ENCODE measurements around the gene FOXO1. TPM values are rescaled to one million over a fixed set of nuclear protein-coding genes. Genes with fewer than 3 reads are reported as not detected.

Gene FOXO1
- total RNA-seq, 1 experiment from 2014 or later = 37.7 TPM

- intact Hi-C loops (cut with micrococcal nuclease) = no loop called here
- TF ChIP-seq, protein P1, sequence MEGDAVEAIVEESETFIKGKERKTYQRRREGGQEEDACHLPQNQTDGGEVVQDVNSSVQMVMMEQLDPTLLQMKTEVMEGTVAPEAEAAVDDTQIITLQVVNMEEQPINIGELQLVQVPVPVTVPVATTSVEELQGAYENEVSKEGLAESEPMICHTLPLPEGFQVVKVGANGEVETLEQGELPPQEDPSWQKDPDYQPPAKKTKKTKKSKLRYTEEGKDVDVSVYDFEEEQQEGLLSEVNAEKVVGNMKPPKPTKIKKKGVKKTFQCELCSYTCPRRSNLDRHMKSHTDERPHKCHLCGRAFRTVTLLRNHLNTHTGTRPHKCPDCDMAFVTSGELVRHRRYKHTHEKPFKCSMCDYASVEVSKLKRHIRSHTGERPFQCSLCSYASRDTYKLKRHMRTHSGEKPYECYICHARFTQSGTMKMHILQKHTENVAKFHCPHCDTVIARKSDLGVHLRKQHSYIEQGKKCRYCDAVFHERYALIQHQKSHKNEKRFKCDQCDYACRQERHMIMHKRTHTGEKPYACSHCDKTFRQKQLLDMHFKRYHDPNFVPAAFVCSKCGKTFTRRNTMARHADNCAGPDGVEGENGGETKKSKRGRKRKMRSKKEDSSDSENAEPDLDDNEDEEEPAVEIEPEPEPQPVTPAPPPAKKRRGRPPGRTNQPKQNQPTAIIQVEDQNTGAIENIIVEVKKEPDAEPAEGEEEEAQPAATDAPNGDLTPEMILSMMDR (IDR thresholded peaks at IDR 0.05; ENCODE audit: unreplicated experiment) = no peak
- H3K36me3 Mint-ChIP-seq (ENCODE audit: insufficient read depth, unreplicated experiment) = peaks cover 88% of the 10 kb centered on the region
- DNase-seq (ENCODE audit: unreplicated experiment) = no peak
- H3K27ac Mint-ChIP-seq (ENCODE audit: low read depth, unreplicated experiment) = no peak overlapping the region
- no TSS peak for BruUV-seq (replicated peaks)
- no peak overlapping the region for H3K4me3 Mint-ChIP-seq (ENCODE audit: unreplicated experiment)
- H3K27me3 Mint-ChIP-seq (ENCODE audit: insufficient read depth, unreplicated experiment) = no peaks in the 10 kb centered on the region
- ChIA-PET CTCF (no interaction called here), POLR2A (interaction anchor here (0.6 to 1.3 kb wide), 6 partner anchors 10 to 57 kb away, joined by 3 to 6 read pairs (median 4); no protein-coding TSS in a partner anchor)
- peaks cover 34% of the 10 kb centered on the region for H3K4me1 Mint-ChIP-seq (ENCODE audit: insufficient read depth, unreplicated experiment)
- H3K9me3 Mint-ChIP-seq (ENCODE audit: unreplicated experiment) = no peaks in the 10 kb centered on the region
Measured at GRCh38 chr13:40608308-40608707, 58.1 kb downstream of the FOXO1 start.

DNA sequence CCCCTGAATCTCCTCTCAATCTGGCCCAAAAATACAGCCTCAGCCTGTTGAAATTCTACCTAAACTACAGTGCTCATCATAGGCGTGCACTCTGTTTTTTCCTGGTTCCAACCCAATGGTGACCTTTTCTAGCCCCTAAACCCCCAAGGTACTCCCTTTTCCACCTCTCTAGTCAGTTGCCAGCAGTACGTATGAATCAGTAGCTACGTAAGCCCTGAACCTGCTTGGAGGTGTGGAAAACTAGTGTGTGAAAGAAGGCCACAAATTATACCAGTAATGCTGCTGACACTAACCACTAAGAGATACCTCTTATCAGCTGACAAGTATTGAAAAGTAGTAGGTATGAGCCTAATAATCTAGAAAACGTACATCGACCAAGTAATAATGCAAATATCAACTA, 60.9 kb downstream of the FOXO1 start:
- DNase-seq (ENCODE audit: unreplicated experiment) = no peak
- CTCF ChIA-PET = no interaction called here
- H3K4me1 Mint-ChIP-seq (ENCODE audit: insufficient read depth, unreplicated experiment) = peaks cover 31% of the 10 kb centered on the region
- no peaks in the 10 kb centered on the region for H3K27me3 Mint-ChIP-seq (ENCODE audit: insufficient read depth, unreplicated experiment)
- H3K36me3 Mint-ChIP-seq (ENCODE audit: insufficient read depth, unreplicated experiment) = peaks cover 83% of the 10 kb centered on the region
- no peaks in the 10 kb centered on the region for H3K9me3 Mint-ChIP-seq (ENCODE audit: unreplicated experiment)
- peak overlapping the region; percentile 17 for H3K27ac Mint-ChIP-seq (ENCODE audit: low read depth, unreplicated experiment)
- POLR2A ChIA-PET = interaction anchor here (0.7 to 0.8 kb wide), 2 partner anchors 14 to 26 kb away, joined by 3 to 4 read pairs; no protein-coding TSS in a partner anchor
- no TSS peak for BruUV-seq (replicated peaks)
- TF ChIP-seq, protein P1 (IDR thresholded peaks at IDR 0.05; ENCODE audit: unreplicated experiment) = no peak
- no peak overlapping the region for H3K4me3 Mint-ChIP-seq (ENCODE audit: unreplicated experiment)
- intact Hi-C loops (cut with micrococcal nuclease) = no loop called here

DNA sequence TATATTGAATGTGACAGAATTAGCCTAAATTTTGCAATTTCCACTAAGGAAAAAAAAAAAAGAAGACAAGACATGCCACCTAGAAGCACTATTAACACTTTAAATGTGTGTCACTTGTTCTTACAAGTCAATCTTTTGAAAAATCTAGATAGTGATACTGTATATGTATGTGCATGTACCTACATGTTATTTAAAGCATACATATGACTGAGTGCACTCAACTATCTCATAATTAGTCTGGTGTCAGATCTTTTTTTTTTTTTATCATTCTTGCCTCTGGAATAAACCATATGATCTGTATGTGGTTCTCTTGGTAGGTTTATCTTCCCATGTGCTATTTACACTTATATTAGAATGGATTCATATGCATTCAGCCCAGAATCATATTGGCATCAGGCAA, 62.3 kb downstream of the FOXO1 start:
- BruUV-seq (replicated peaks) = no TSS peak
- POLR2A ChIA-PET = interaction anchor here (0.6 to 2.0 kb wide), 4 partner anchors 9 to 1230 kb away, joined by 3 to 5 read pairs (median 4); no protein-coding TSS in a partner anchor

DNA sequence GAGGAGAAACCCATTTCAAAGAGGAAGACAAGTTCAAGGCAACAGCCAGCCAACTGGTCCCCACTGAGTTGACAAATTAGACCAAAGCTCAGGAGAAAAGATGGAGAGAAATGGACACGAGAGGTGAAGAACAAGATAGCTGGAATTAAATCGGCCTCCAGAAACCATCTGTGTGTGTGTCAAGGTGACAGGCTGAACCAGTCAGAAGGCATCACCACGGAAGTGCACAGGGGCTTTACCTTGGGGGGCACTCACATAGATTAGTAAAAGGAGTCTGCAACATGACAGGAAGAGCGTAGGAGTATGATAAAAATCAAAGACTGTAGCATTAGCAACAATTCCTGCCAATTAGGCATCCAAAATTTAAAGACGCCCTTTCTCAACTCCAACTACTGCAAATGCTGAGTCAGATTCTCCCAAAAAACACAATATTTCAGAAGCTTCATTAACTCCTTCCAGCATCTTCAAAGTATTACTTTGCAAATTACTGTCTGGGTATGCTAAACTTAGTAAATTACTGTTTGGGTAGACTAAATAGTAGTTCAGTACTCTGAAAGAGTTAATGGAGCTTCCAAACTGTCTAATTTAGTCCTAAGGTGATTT, 66.2 kb downstream of the FOXO1 start:
- POLR2A ChIA-PET = interaction anchor here (0.6 to 1.3 kb wide), 2 partner anchors 12 to 864 kb away, joined by 3 read pairs; no protein-coding TSS in a partner anchor
- CTCF ChIA-PET = interaction anchor here (0.7 to 1.4 kb wide), 2 partner anchors 13 to 20 kb away, joined by 3 read pairs; no protein-coding TSS in a partner anchor
- intact Hi-C loops (cut with micrococcal nuclease) = no loop called here
- H3K27ac Mint-ChIP-seq (ENCODE audit: low read depth, unreplicated experiment) = no peak overlapping the region
- TF ChIP-seq, protein P1 (IDR thresholded peaks at IDR 0.05; ENCODE audit: unreplicated experiment) = no peak
- no peaks in the 10 kb centered on the region for H3K9me3 Mint-ChIP-seq (ENCODE audit: unreplicated experiment)
- no TSS peak for BruUV-seq (replicated peaks)
- no peaks in the 10 kb centered on the region for H3K27me3 Mint-ChIP-seq (ENCODE audit: insufficient read depth, unreplicated experiment)
- H3K36me3 Mint-ChIP-seq (ENCODE audit: insufficient read depth, unreplicated experiment) = peaks cover 87% of the 10 kb centered on the region
- DNase-seq (ENCODE audit: unreplicated experiment) = no peak
- H3K4me3 Mint-ChIP-seq (ENCODE audit: unreplicated experiment) = no peak overlapping the region
- H3K4me1 Mint-ChIP-seq (ENCODE audit: insufficient read depth, unreplicated experiment) = peaks cover 54% of the 10 kb centered on the region

More for the DNA sequence above, 62.3 kb downstream of the FOXO1 start:
- no peaks in the 10 kb centered on the region for H3K9me3 Mint-ChIP-seq (ENCODE audit: unreplicated experiment)
- H3K27ac Mint-ChIP-seq (ENCODE audit: low read depth, unreplicated experiment) = no peak overlapping the region
- peaks cover 36% of the 10 kb centered on the region for H3K4me1 Mint-ChIP-seq (ENCODE audit: insufficient read depth, unreplicated experiment)
- no peak for DNase-seq (ENCODE audit: unreplicated experiment)
- CTCF ChIA-PET = interaction anchor here (0.7 kb wide), 1 partner anchor 431 kb away, joined by 5 read pairs; no protein-coding TSS in a partner anchor
- no peaks in the 10 kb centered on the region for H3K27me3 Mint-ChIP-seq (ENCODE audit: insufficient read depth, unreplicated experiment)
- peaks cover 87% of the 10 kb centered on the region for H3K36me3 Mint-ChIP-seq (ENCODE audit: insufficient read depth, unreplicated experiment)
- TF ChIP-seq, protein P1 (IDR thresholded peaks at IDR 0.05; ENCODE audit: unreplicated experiment) = no peak
- intact Hi-C loops (cut with micrococcal nuclease) = no loop called here
- H3K4me3 Mint-ChIP-seq (ENCODE audit: unreplicated experiment) = no peak overlapping the region
